SH-SY5Y (cell line): ENCODE measurements around the gene OTUB1.

ENCODE experiments used
- GATA2 ChIP-seq: IDR thresholded peaks from 2 replicates; pipeline ENCODE4 v1.6.1; 2011; ENCODE audit warnings: mild to moderate bottlenecking, low read depth, low read length
- GATA3 ChIP-seq: IDR thresholded peaks from 2 replicates; pipeline ENCODE4 v1.6.1; 2011; ENCODE audit warnings: low read depth, mild to moderate bottlenecking, low read length, moderate library complexity

GRCh38 chr11:64017945-64018224 is 31.6 kb downstream of the OTUB1 start:
- TF ChIP-seq GATA2, result no peak
- no peak for TF ChIP-seq GATA3
